Spleen (tissue), 11 donors: ENCODE results near the gene TMEM207. TPM values are rescaled to one million over a fixed set of nuclear protein-coding genes. Genes with fewer than 3 reads are reported as not detected.

Experiments used
- DNase-seq: peaks from one replicate; pipeline ENCODE4 v3.0.0-alpha.2; 2020
- H3K27ac ChIP-seq, 8 donors: fragments of 200-600 bp; sonication (generic) in 7 of 8; 1 replicate in 4 of 8; 2 replicates in 4 of 8; pipeline versions ENCODE4 v1.5.0 to v1.8.0; 2016 to 2021; ENCODE audit warnings: inconsistent platforms in 4 of 8, mild to moderate bottlenecking in 4 of 8, moderate library complexity in 1 of 8
- H3K27me3 ChIP-seq, 7 donors: fragments of 200-600 bp; sonication (generic) in 6 of 7; replicated peaks in 1 of 7; 1 replicate in 4 of 7; 2 replicates in 3 of 7; pipeline versions ENCODE4 v1.5.0 to v1.8.0; 2016 to 2021; ENCODE audit warnings: inconsistent platforms in 3 of 7, mild to moderate bottlenecking in 1 of 7
- H3K36me3 ChIP-seq, 6 donors: fragments of 200-600 bp; sonication (generic) in 5 of 6; 1 replicate in 4 of 6; 2 replicates in 2 of 6; pipeline versions ENCODE4 v1.5.0 to v1.8.0; 2016 to 2021; ENCODE audit warnings: inconsistent platforms in 2 of 6
- H3K4me1 ChIP-seq, 6 donors: fragments of 200-600 bp; sonication (generic) in 5 of 6; 1 replicate in 3 of 6; 2 replicates in 3 of 6; pipeline versions ENCODE4 v1.5.0 to v1.8.0; 2016 to 2021; ENCODE audit warnings: inconsistent platforms in 3 of 6
- H3K4me3 ChIP-seq, 8 donors: fragments of 200-600 bp; sonication (generic) in 7 of 8; 1 replicate in 4 of 8; 2 replicates in 4 of 8; pipeline versions ENCODE4 v1.5.0 to v1.8.0; 2016 to 2021; ENCODE audit warnings: inconsistent platforms in 4 of 8, mild to moderate bottlenecking in 4 of 8, moderate library complexity in 2 of 8
- H3K9me3 ChIP-seq, 8 donors: fragments of 200-600 bp; sonication (generic) in 7 of 8; 1 replicate in 4 of 8; 2 replicates in 4 of 8; pipeline versions ENCODE4 v1.5.0 to v1.8.0; 2016 to 2021; ENCODE audit warnings: inconsistent platforms in 4 of 8
- CTCF ChIP-seq, 11 experiments: fragments of 200-600 bp in 7 of 11; fragments of 450-650 bp in 4 of 11; sonication (generic) in 4 of 11; IDR thresholded peaks in 8 of 11; conservative IDR thresholded peaks in 3 of 11; 1 replicate in 7 of 11; 2 replicates in 4 of 11; pipeline versions ENCODE4 v1.4.0 to v1.8.0; 2016 to 2021; ENCODE audit warnings: antibody characterized with exemption in 11 of 11, inconsistent platforms in 4 of 11, mild to moderate bottlenecking in 1 of 11
- POLR2A ChIP-seq, 3 donors: fragments of 450-650 bp; IDR thresholded peaks; one replicate each; pipeline ENCODE4 v1.5.1; 2017; ENCODE audit warnings: antibody characterized with exemption in 3 of 3, mild to moderate bottlenecking in 1 of 3
- POLR2AphosphoS5 ChIP-seq, 3 donors: sonication (generic); formaldehyde crosslinking; IDR thresholded peaks; one replicate each; pipeline ENCODE4 v1.5.1; 2017; ENCODE audit warnings: antibody characterized with exemption in 3 of 3
- WGBS, 5 donors: extraction: QIAGEN DNeasy Blood & Tissue Kit in 3 of 5; methylation state at CpG; one replicate each; pipeline versions ENCODE4 v1.1.5 to v1.1.7; 2013 to 2018; 5-methylcytosine and 5-hydroxymethylcytosine counted together
- intact Hi-C: fragments of 100-400 bp; cut with DNase I; formaldehyde crosslinking; loops from one replicate; pipeline ENCODE4 v1.15.0; 2023; ENCODE audit warnings: low total_unique reads
- polyA plus RNA-seq, 3 donors: library from polyadenylated mRNA; stranded (reverse); fragments of 200-250 nt; gene quantifications; one replicate each; pipeline ENCODE4 v1.2.1, GENCODE V29; 2013
- total RNA-seq, 7 donors: library from RNA; depleted of rRNA in 3 of 7; stranded (reverse); fragments of >200 nt in 3 of 7; fragmentation: NEBNext Ultra II Directional in 4 of 7; extraction: Animal tissue kit (Norgen Biotek cat#: 25700) in 4 of 7; gene quantifications; one replicate each; pipeline versions ENCODE4 v1.1.0 to v1.2.1, GENCODE V29; 2016 to 2021
- donor health status: healthy with polysubstance abuse.
- donor health status: DM: no; HTN: no; CAD: no; lungs with moderate emphysema.
- donor health status: DM: no; HTN: no; CAD: no.
- donor health status: Bipolar disorder and iron deficiency.
- donor health status: healthy.
- donor health status: DM: no; HTN: no; CAD: no.
- donor health status: DM: yes; HTN: yes; CAD: no.

Gene TMEM207
- total and polyA plus RNA-seq, 10 donors = not detected

- Histone ChIP-seq H3K9me3 (no peaks in the 10 kb centered on the region), H3K4me3 (no peak overlapping the region), H3K27ac (no peak overlapping the region), H3K4me1 (peaks cover 0 to 8% (median 0%) of the 10 kb centered on the region in 6 donors), H3K27me3 (no peaks in the 10 kb centered on the region), H3K36me3 (no peaks in the 10 kb centered on the region)
- TF ChIP-seq POLR2AphosphoS5 (IDR thresholded peaks at IDR 0.05) = no peak
- TF ChIP-seq POLR2A (IDR thresholded peaks at IDR 0.05) = no peak
- no peak for TF ChIP-seq CTCF (IDR thresholded peaks at IDR 0.05 in 8 of 11, conservative IDR thresholded peaks at IDR 0.05 in 3 of 11)
- DNase-seq = no peak
- intact Hi-C loops = loop anchor here (10.0 kb wide), 1 partner anchor 201 kb away; no protein-coding TSS in a partner anchor
- 88 to 99% (median 94%) methylated on average over 1 of the region's 1 CpG for WGBS, 5 donors
Measured at GRCh38 chr3:190425833-190426232, 23.9 kb downstream of the TMEM207 start.

- TF ChIP-seq CTCF (IDR thresholded peaks at IDR 0.05 in 8 of 11, conservative IDR thresholded peaks at IDR 0.05 in 3 of 11) (peak in 10 of 11 experiments; percentile 23 to 62 (median 52)), POLR2AphosphoS5 (IDR thresholded peaks at IDR 0.05) (no peak)
- no peak overlapping the region for H3K27ac ChIP-seq
- no peaks in the 10 kb centered on the region for H3K36me3 ChIP-seq
- peak; percentile 58 for DNase-seq
- intact Hi-C loops = loop anchor here (10.0 kb wide), 1 partner anchor 200 kb away; no protein-coding TSS in a partner anchor
- no peaks in the 10 kb centered on the region for H3K9me3 ChIP-seq
- no peaks in the 10 kb centered on the region for H3K27me3 ChIP-seq
- 31 to 42% (median 36%) methylated on average over 16 of the region's 16 CpGs for WGBS, 5 donors
- H3K4me1 ChIP-seq = peaks cover 0 to 8% (median 0%) of the 10 kb centered on the region in 6 donors
- H3K4me3 ChIP-seq = no peak overlapping the region
Measured at GRCh38 chr3:190424478-190425439, 24.9 kb downstream of the TMEM207 start.

GRCh38 chr3:190424108-190424477 lies 25.6 kb downstream of the TMEM207 start:
- intact Hi-C loops = loop anchor here (10.0 kb wide), 1 partner anchor 199 kb away; no protein-coding TSS in a partner anchor
- no peaks in the 10 kb centered on the region for H3K27me3 ChIP-seq
- peaks cover 0 to 8% (median 0%) of the 10 kb centered on the region in 6 donors for H3K4me1 ChIP-seq
- no peak overlapping the region for H3K27ac ChIP-seq
- no peak overlapping the region for H3K4me3 ChIP-seq
- no peak for DNase-seq
- H3K9me3 ChIP-seq = no peaks in the 10 kb centered on the region
- TF ChIP-seq POLR2AphosphoS5 (IDR thresholded peaks at IDR 0.05) (no peak), CTCF (IDR thresholded peaks at IDR 0.05 in 8 of 11, conservative IDR thresholded peaks at IDR 0.05 in 3 of 11) (no peak), POLR2A (IDR thresholded peaks at IDR 0.05) (no peak)
- H3K36me3 ChIP-seq = no peaks in the 10 kb centered on the region
- 55 to 70% (median 61%) methylated on average over 2 of the region's 2 CpGs for WGBS, 5 donors

GRCh38 chr3:190414297-190414696 lies 35.4 kb downstream of the TMEM207 start:
- no peaks in the 10 kb centered on the region for H3K36me3 ChIP-seq
- WGBS, 5 donors = 77 to 97% (median 80%) methylated on average over 3 of the region's 3 CpGs
- H3K4me1 ChIP-seq = no peaks in the 10 kb centered on the region
- H3K4me3 ChIP-seq = no peak overlapping the region
- intact Hi-C loops = no loop called here
- TF ChIP-seq CTCF (IDR thresholded peaks at IDR 0.05 in 8 of 11, conservative IDR thresholded peaks at IDR 0.05 in 3 of 11) = no peak
- no peak for TF ChIP-seq POLR2A (IDR thresholded peaks at IDR 0.05)
- TF ChIP-seq POLR2AphosphoS5 (IDR thresholded peaks at IDR 0.05) = no peak
- no peaks in the 10 kb centered on the region for H3K27me3 ChIP-seq
- peaks cover 0 to 12% (median 0%) of the 10 kb centered on the region in 8 donors for H3K9me3 ChIP-seq
- no peak overlapping the region for H3K27ac ChIP-seq
- no peak for DNase-seq
